ENCODE measurements around the gene ZEB2. TPM values are rescaled to one million over a fixed set of nuclear protein-coding genes. Genes with fewer than 3 reads are reported as not detected.
"Not testable (repeated sequence)": the region's sequence is repeated elsewhere in the genome, so short reads cannot be mapped to it uniquely, and the experiment has no call there.

Gene ZEB2
- polyA plus RNA-seq, 1 donor from 2014 or later, result 51.5 TPM

DNA sequence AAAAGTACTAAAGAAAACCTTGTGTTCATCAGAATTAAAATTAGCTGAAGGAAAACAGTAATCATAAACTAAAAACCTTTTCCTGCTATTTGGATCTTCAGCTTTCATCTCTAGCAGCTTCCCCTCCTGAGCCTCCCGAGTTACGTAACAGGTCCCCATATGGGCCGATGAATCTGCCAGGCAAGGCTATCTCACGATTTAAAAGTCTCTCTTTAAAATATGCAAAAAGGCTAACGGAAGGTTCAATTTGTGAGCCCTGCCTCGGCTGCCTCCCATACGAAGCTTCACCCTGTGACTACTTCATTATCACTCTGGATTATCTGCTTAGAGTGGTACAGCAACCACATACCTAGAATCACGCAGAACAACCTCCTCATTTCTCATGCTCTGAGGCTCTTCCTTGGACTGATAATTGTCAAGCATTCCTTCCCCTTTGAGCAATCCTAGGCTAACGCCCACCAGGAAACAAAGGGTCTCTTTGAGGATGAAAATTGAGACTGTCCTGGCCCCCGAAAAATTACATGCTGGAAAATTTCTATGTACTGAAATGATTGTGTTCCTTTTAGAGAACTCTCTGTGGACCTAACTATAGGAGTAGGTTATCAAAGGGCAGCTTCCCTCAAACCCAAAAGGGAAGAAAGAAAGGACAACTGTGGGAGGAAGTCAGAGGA is 147.4 kb downstream of the ZEB2 start:
- peaks cover 9% of the 10 kb centered on the region for H3K27me3 Mint-ChIP-seq
- H3K27ac Mint-ChIP-seq, result no peak overlapping the region
- no peaks in the 10 kb centered on the region for H3K9me3 Mint-ChIP-seq
- H3K36me3 Mint-ChIP-seq, result peaks cover 3% of the 10 kb centered on the region
- peak overlapping the region in 2 of 4 donors; percentile 67 to 84 for H3K4me3 Mint-ChIP-seq
- peaks cover 17 to 37% (median 25%) of the 10 kb centered on the region in 3 donors for H3K4me1 Mint-ChIP-seq

DNA sequence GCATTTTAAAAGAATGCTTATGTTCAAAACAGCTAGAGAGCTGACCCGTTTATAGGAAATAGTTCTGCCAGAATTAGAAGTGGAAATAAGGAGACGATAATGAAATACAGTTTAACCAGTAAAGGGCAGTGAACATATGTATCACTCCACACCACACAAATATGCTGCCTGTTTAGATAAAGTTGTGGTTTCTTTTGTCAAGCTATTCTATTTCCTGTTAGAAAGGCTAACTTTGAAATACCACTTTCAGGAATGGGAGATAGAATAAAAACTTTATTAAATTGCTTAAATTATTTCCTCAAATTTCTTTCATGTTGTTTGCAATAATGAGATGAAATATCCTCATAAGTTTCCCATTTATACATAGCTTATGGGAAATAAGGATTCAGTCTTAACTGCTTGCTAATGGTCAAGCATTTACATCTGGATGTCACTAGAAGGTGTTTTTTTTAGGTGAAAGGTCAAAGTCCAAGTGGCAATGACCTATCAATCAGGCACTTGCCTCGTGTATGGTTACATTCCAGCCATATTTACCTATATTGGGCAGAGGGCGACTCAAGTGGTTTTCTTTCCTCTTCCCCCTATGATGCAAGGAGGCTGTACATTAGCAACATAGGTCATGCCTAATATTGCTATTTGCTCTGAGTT is 148.9 kb downstream of the ZEB2 start:
- Mint-ChIP-seq H3K27ac (no peak overlapping the region), H3K36me3 (peaks cover 2% of the 10 kb centered on the region), H3K4me3 (no peak overlapping the region), H3K27me3 (peaks cover 9% of the 10 kb centered on the region), H3K9me3 (no peaks in the 10 kb centered on the region), H3K4me1 (peaks cover 17 to 26% (median 19%) of the 10 kb centered on the region in 3 donors)

- Mint-ChIP-seq H3K4me3 (no peak overlapping the region), H3K27ac (no peak overlapping the region), H3K9me3 (no peaks in the 10 kb centered on the region), H3K36me3 (no peaks in the 10 kb centered on the region), H3K4me1 (peaks cover 13 to 18% (median 14%) of the 10 kb centered on the region in 3 donors), H3K27me3 (peaks cover 5% of the 10 kb centered on the region)
Observed at GRCh38 chr2:144369416-144369815, 150.5 kb downstream of the ZEB2 start.

GRCh38 chr2:144366825-144367429 is 153.0 kb downstream of the ZEB2 start:
- H3K9me3 Mint-ChIP-seq, result no peaks in the 10 kb centered on the region
- no peaks in the 10 kb centered on the region for H3K36me3 Mint-ChIP-seq
- H3K4me3 Mint-ChIP-seq, result no peak overlapping the region
- H3K27ac Mint-ChIP-seq, result no peak overlapping the region
- H3K27me3 Mint-ChIP-seq, result no peaks in the 10 kb centered on the region
- peaks cover 2 to 8% (median 4%) of the 10 kb centered on the region in 3 donors for H3K4me1 Mint-ChIP-seq

DNA sequence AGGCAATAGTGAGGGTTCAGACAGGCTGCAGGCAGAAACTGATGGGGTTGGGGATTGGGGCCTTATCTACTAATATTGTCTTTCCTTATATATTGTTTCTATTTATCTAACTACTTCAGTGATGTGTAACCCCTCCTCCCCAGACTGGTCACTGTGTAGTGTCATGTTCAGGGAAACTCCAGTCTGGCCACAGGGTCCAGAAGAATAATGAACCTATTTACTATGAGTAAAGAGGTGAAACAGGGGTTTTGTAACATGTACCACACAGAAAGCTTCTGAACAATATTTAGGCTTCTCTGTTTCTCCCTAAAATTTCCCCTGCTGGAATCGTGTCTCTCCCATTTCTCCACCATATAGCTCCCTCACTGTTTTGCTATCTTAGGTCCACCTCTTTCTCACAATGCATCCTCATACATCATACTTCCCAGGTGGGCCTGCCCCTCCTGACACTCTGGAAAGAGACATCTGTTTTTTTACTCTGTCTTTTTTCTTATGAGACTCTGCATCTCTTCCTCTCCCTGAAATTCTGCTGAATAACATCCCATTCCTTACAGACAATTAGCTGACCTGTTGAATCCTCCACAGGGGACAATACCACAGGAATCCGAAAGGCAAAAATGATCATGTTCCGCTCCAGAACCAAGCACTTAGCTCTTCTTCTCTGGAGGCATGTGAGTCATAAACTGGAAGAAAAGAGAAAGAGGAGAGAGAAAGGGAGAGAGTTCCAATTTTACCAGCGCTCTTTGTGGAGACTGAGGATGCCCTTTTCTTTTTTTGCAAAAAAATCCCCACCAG is 154.8 kb downstream of the ZEB2 start:
- no peaks in the 10 kb centered on the region for H3K27me3 Mint-ChIP-seq
- H3K4me1 Mint-ChIP-seq, result peaks cover 2 to 3% (median 3%) of the 10 kb centered on the region in 3 donors
- H3K9me3 Mint-ChIP-seq, result no peaks in the 10 kb centered on the region
- H3K4me3 Mint-ChIP-seq, result no peak overlapping the region
- H3K27ac Mint-ChIP-seq, result no peak overlapping the region
- H3K36me3 Mint-ChIP-seq, result no peaks in the 10 kb centered on the region

DNA sequence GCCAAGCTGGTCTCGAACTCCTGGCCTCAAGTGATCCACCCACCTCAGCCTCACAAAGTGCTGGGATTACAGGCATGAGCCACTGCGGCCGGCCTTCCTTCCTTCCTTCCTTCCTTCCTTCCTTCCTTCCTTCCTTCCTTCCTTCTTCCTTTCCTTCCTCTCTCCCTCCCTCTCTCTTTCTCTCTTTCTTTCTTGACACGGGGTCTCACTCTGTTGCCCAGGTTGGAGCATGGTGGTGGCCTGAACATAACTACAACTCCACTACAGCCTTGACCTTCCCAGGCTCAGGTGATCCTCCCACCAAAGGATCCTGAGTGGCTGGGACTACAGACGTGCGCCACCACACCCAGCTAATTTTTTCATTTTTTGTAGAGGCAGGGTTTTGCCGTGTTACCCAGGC is 155.7 kb downstream of the ZEB2 start:
- not testable (repeated sequence) for H3K9me3 Mint-ChIP-seq, H3K27ac Mint-ChIP-seq, H3K27me3 Mint-ChIP-seq, H3K36me3 Mint-ChIP-seq, H3K4me3 Mint-ChIP-seq
- H3K4me1 Mint-ChIP-seq, result peaks cover 2 to 11% (median 5%) of the 10 kb centered on the region in 3 donors

DNA sequence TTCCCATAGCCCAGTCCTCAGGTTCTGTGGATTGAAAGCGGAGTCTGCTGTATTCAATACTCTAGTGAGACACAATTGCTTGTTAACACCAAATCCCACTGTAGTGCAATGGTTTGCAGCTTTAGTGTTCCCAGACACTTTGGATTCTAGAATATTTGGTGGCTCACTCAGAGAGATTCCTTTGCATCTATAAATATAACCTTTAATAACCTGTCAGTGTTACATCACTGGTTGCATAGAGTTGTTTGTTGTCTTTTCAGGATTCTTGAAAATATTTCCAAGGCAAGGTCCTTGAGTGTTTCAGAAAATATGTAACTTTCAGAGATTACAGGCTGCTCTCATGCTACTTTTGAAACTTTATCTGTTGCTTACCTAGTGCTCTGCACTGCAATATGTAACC is 157.5 kb downstream of the ZEB2 start:
- Mint-ChIP-seq H3K27me3 (no peaks in the 10 kb centered on the region), H3K27ac (no peak overlapping the region), H3K4me3 (no peak overlapping the region), H3K36me3 (no peaks in the 10 kb centered on the region), H3K9me3 (no peaks in the 10 kb centered on the region), H3K4me1 (peaks cover 17 to 22% (median 19%) of the 10 kb centered on the region in 3 donors)

GRCh38 chr2:144361742-144362141 is 158.2 kb downstream of the ZEB2 start:
- Mint-ChIP-seq H3K4me3 (peak overlapping the region in 2 of 4 donors; percentile 41 to 67), H3K36me3 (no peaks in the 10 kb centered on the region), H3K9me3 (no peaks in the 10 kb centered on the region), H3K27ac (no peak overlapping the region), H3K4me1 (peaks cover 20 to 22% (median 20%) of the 10 kb centered on the region in 3 donors), H3K27me3 (no peaks in the 10 kb centered on the region)

DNA sequence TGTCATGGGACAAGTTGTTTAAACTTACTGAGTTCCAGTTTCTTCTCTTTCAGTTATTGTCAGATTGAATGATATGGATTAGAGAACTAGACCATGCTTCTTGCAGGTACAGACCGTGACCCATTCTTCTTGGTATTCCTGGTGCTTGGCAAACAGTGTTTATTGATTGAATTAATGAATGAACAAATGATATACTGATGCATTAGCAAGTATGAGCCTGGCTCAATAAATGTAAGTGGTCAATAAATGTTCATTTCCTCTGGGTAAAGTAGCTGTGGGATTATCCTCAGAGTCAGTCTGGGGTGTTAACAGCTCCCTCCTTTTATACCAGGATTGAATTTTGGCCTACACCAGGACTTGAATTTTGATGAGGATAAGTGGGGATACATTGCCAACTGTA is 160.2 kb downstream of the ZEB2 start:
- peaks cover 22 to 23% (median 22%) of the 10 kb centered on the region in 3 donors for H3K4me1 Mint-ChIP-seq
- H3K27me3 Mint-ChIP-seq, result no peaks in the 10 kb centered on the region
- H3K9me3 Mint-ChIP-seq, result no peaks in the 10 kb centered on the region
- peak overlapping the region in 1 of 4 donors; percentile 35 for H3K4me3 Mint-ChIP-seq
- no peaks in the 10 kb centered on the region for H3K36me3 Mint-ChIP-seq
- H3K27ac Mint-ChIP-seq, result no peak overlapping the region

DNA sequence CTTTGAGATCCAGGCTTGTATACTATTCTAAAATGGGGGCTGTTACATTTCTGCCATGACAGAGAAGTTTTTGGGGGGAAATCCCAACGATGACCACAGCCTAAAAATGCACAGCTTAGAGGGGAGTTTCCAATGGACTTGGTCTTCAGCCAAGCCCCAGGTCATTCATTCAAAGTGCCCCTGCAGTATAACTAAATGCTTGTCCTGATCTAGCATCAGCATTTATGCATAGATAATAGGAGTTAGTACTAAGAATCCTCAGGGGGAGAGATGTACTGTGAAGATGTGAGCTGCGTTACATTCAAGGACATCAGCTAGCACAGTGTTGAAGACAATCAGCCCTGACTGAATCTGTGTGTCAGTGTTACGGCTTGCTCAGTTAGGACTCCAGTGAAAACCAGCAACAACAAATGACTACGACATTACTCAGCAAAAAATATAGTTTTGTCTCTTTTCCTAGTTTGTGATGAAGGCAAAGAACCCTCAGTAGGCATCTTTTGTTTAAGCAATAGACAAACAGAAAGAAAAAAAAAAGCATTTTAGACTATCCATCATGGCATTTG is 160.9 kb downstream of the ZEB2 start:
- H3K4me3 Mint-ChIP-seq, result peak overlapping the region in 2 of 4 donors; percentile 27 to 35

GRCh38 chr2:144358374-144358964 is 161.4 kb downstream of the ZEB2 start:
- Mint-ChIP-seq H3K4me1 (peaks cover 21 to 22% (median 21%) of the 10 kb centered on the region in 3 donors), H3K4me3 (peak overlapping the region in 2 of 4 donors; percentile 27 to 58)

More for the DNA sequence above, 160.9 kb downstream of the ZEB2 start:
- no peak overlapping the region for H3K27ac Mint-ChIP-seq
- H3K36me3 Mint-ChIP-seq, result no peaks in the 10 kb centered on the region
- no peaks in the 10 kb centered on the region for H3K9me3 Mint-ChIP-seq
- H3K4me1 Mint-ChIP-seq, result peaks cover 21 to 22% (median 21%) of the 10 kb centered on the region in 3 donors
- H3K27me3 Mint-ChIP-seq, result no peaks in the 10 kb centered on the region

GRCh38 chr2:144357623-144358373 is 162.1 kb downstream of the ZEB2 start:
- Mint-ChIP-seq H3K9me3 (no peaks in the 10 kb centered on the region), H3K27ac (no peak overlapping the region), H3K4me3 (peak overlapping the region in 1 of 4 donors; percentile 58), H3K4me1 (peaks cover 21 to 23% (median 22%) of the 10 kb centered on the region in 3 donors), H3K27me3 (no peaks in the 10 kb centered on the region), H3K36me3 (no peaks in the 10 kb centered on the region)

More at GRCh38 chr2:144358374-144358964, 161.4 kb downstream of the ZEB2 start:
- Mint-ChIP-seq H3K27me3 (no peaks in the 10 kb centered on the region), H3K36me3 (no peaks in the 10 kb centered on the region), H3K9me3 (no peaks in the 10 kb centered on the region), H3K27ac (no peak overlapping the region)

- Mint-ChIP-seq H3K9me3 (no peaks in the 10 kb centered on the region), H3K36me3 (no peaks in the 10 kb centered on the region), H3K27ac (no peak overlapping the region), H3K4me3 (no peak overlapping the region), H3K27me3 (no peaks in the 10 kb centered on the region), H3K4me1 (peaks cover 21 to 22% (median 22%) of the 10 kb centered on the region in 3 donors)
Observed at GRCh38 chr2:144356402-144356801, 163.5 kb downstream of the ZEB2 start.

DNA sequence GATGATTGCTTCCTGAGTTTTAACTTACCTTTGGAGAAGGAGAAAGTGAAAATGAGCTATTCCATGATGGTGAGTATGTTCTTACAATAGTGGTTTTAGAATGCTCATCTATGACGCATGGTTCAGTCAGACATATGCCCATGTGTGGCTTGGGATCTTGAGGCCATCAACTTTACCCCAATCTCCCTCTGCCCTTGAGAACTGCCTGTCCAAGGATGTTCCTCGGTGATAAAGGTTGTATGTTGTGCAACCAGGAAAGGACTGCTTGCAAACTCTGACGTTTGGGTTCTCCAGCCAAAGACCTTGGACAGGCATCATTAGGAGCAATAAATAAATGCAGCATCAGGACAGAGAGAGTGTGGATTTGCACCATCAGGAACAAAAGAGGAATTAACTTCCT is 165.0 kb downstream of the ZEB2 start:
- no peak overlapping the region for H3K27ac Mint-ChIP-seq
- H3K27me3 Mint-ChIP-seq, result no peaks in the 10 kb centered on the region
- no peak overlapping the region for H3K4me3 Mint-ChIP-seq
- peaks cover 21 to 22% (median 21%) of the 10 kb centered on the region in 3 donors for H3K4me1 Mint-ChIP-seq
- no peaks in the 10 kb centered on the region for H3K36me3 Mint-ChIP-seq
- no peaks in the 10 kb centered on the region for H3K9me3 Mint-ChIP-seq
